Measurements from ENCODE around the gene PIGU.

PIGU gene

DNA sequence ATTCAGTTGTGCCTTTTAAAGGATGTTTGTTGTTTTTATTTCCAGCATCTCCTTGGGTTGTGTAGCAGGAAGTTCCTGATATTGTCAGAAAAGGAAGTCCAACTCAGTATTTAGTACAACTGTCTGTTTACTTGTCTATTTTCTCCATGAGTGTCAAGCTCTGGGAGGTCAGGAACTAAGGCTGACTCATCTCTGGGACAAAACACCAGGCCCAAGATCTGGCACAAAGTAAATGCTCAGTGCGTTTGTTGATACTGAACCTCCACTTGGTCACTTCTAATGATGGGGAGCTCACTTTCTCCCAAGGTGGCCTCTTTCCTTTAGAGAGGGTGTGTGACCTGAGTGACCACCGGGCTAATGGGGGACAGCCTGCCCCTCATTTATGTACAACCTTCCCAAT lies 12.6 kb upstream of the PIGU start:
- no peak for TF ChIP-seq CTCF (IDR thresholded peaks at IDR 0.05)
- Mint-ChIP-seq H3K4me1 (no peaks in the 10 kb centered on the region), H3K4me3 (no peak overlapping the region)

GRCh38 chr20:34683667-34684066 lies 6.8 kb upstream of the PIGU start:
- H3K36me3 Mint-ChIP-seq (ENCODE audit: low read depth): no peaks in the 10 kb centered on the region
- H3K27me3 Mint-ChIP-seq (ENCODE audit: low read depth, poor library complexity): peaks cover 17% of the 10 kb centered on the region
- no peak for DNase-seq
- H3K9me3 Mint-ChIP-seq: no peaks in the 10 kb centered on the region
- no peak overlapping the region for H3K4me3 Mint-ChIP-seq
- H3K27ac Mint-ChIP-seq: no peak overlapping the region
- TF ChIP-seq CTCF (IDR thresholded peaks at IDR 0.05): no peak
- no peaks in the 10 kb centered on the region for H3K4me1 Mint-ChIP-seq

More for the DNA sequence above, 12.6 kb upstream of the PIGU start:
- peaks cover 20% of the 10 kb centered on the region for H3K27me3 Mint-ChIP-seq (ENCODE audit: low read depth, poor library complexity)
- no peaks in the 10 kb centered on the region for H3K9me3 Mint-ChIP-seq
- DNase-seq: no peak
- no peak overlapping the region for H3K27ac Mint-ChIP-seq
- H3K36me3 Mint-ChIP-seq (ENCODE audit: low read depth): no peaks in the 10 kb centered on the region

- no peaks in the 10 kb centered on the region for H3K9me3 Mint-ChIP-seq
- peaks cover 11% of the 10 kb centered on the region for H3K4me1 Mint-ChIP-seq
- no peak for TF ChIP-seq CTCF (IDR thresholded peaks at IDR 0.05)
- no peak overlapping the region for H3K27ac Mint-ChIP-seq
- peaks cover 12% of the 10 kb centered on the region for H3K27me3 Mint-ChIP-seq (ENCODE audit: low read depth, poor library complexity)
- H3K4me3 Mint-ChIP-seq: no peak overlapping the region
- DNase-seq: no peak
- no peaks in the 10 kb centered on the region for H3K36me3 Mint-ChIP-seq (ENCODE audit: low read depth)
Measured at GRCh38 chr20:34680586-34681175, 3.8 kb upstream of the PIGU start.

DNA sequence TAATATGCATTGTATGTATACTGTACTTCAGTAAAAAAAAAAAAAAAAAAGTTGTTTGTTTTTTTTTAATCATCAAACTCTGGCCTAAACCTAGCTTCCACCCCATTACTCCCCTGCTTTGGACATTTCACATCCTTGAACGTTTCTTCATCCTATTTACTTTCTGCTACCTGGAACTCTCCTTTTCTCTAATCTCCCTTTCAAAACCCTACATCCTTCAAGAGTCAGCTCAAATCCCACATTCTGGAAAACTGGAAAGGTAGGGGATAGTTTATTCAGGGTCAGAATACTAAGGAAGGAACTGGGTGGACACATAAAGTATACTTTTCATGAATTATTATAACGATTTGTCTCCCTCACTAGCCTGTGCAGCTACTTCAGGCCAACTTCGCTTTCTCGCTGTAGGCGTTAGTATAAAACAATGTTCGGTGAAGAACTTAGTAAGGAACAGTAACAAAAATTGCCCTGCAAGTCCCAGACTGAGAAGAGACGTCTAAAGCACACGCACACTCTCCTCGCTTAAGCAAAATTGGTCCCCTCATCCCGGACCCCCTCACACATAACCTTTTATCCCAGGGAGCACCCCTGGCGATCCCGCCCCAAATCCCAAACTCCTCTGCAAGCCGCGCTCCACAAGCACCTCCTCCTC lies 775 bp downstream of the PIGU start:
- peak overlapping the region; percentile 99 for H3K27ac Mint-ChIP-seq
- H3K27me3 Mint-ChIP-seq (ENCODE audit: low read depth, poor library complexity): no peaks in the 10 kb centered on the region
- peaks cover 15% of the 10 kb centered on the region for H3K4me1 Mint-ChIP-seq
- no peak for TF ChIP-seq CTCF (IDR thresholded peaks at IDR 0.05)
- peaks cover 10% of the 10 kb centered on the region for H3K36me3 Mint-ChIP-seq (ENCODE audit: low read depth)
- H3K4me3 Mint-ChIP-seq: peak overlapping the region; percentile 97
- DNase-seq: no peak
- no peaks in the 10 kb centered on the region for H3K9me3 Mint-ChIP-seq

GRCh38 chr20:34675561-34675960 lies 1.3 kb downstream of the PIGU start:
- Mint-ChIP-seq H3K4me3 (peak overlapping the region; percentile 97), H3K27me3 (ENCODE audit: low read depth, poor library complexity) (no peaks in the 10 kb centered on the region), H3K4me1 (peaks cover 15% of the 10 kb centered on the region), H3K36me3 (ENCODE audit: low read depth) (peaks cover 16% of the 10 kb centered on the region), H3K27ac (no peak overlapping the region), H3K9me3 (no peaks in the 10 kb centered on the region)
- DNase-seq: no peak
- no peak for TF ChIP-seq CTCF (IDR thresholded peaks at IDR 0.05)

GRCh38 chr20:34673412-34673811 lies 3.5 kb downstream of the PIGU start:
- no peak for DNase-seq
- peaks cover 15% of the 10 kb centered on the region for H3K4me1 Mint-ChIP-seq
- no peak for TF ChIP-seq CTCF (IDR thresholded peaks at IDR 0.05)
- no peak overlapping the region for H3K4me3 Mint-ChIP-seq
- peaks cover 10% of the 10 kb centered on the region for H3K9me3 Mint-ChIP-seq
- H3K36me3 Mint-ChIP-seq (ENCODE audit: low read depth): peaks cover 28% of the 10 kb centered on the region
- no peak overlapping the region for H3K27ac Mint-ChIP-seq
- H3K27me3 Mint-ChIP-seq (ENCODE audit: low read depth, poor library complexity): no peaks in the 10 kb centered on the region
